MCF 10A (cell line): Measurements from ENCODE around the gene MON1B. TPM values are rescaled to one million over a fixed set of nuclear protein-coding genes. Genes with fewer than 3 reads are reported as not detected.
"Not testable (repeated sequence)": the region's sequence is repeated elsewhere in the genome, so short reads cannot be mapped to it uniquely, and the experiment has no call there.

Source experiments
- BruUV-seq: library from RNA; stranded (reverse); fragments of 400-500 nt; replicated peaks from 2 replicates; lab custom pipeline; 2021; lab: Mats Ljungman, UMichigan
- CTCF ChIA-PET: fragments of 300-600 bp; sonication (Branson Sonifier 250); formaldehyde crosslinking; extraction: SDS; loops from one replicate; lab custom pipeline; 2021; ENCODE audit warnings: antibody characterized with exemption, inconsistent platforms; lab: Yijun Ruan, JAX
- POLR2A ChIA-PET: fragments of 300-600, 350-650 bp; sonication (Branson Sonifier 250); formaldehyde crosslinking; extraction: SDS; loops from one replicate; lab custom pipeline; 2020; ENCODE audit warnings: antibody characterized with exemption, inconsistent platforms; lab: Yijun Ruan, JAX
- DNase-seq: peaks from one replicate; pipeline ENCODE4 v3.0.0-alpha.2; 2018; ENCODE audit not compliant: unreplicated experiment
- H3K27ac Mint-ChIP-seq: one replicate; pipeline ENCODE4 v1.8.0; 2022; ENCODE audit warnings: mild to moderate bottlenecking, low read depth, mixed read lengths; ENCODE audit not compliant: unreplicated experiment
- H3K27me3 Mint-ChIP-seq: one replicate; pipeline ENCODE4 v1.8.0; 2022; ENCODE audit warnings: mixed read lengths; ENCODE audit not compliant: insufficient read depth, unreplicated experiment
- H3K36me3 Mint-ChIP-seq: one replicate; pipeline ENCODE4 v1.8.0; 2022; ENCODE audit warnings: mild to moderate bottlenecking, moderate library complexity, mixed read lengths; ENCODE audit not compliant: insufficient read depth, unreplicated experiment
- H3K4me1 Mint-ChIP-seq: one replicate; pipeline ENCODE4 v1.8.0; 2022; ENCODE audit warnings: mixed read lengths; ENCODE audit not compliant: insufficient read depth, unreplicated experiment
- H3K4me3 Mint-ChIP-seq: one replicate; pipeline ENCODE4 v1.8.0; 2022; ENCODE audit warnings: mild to moderate bottlenecking, moderate library complexity, mixed read lengths; ENCODE audit not compliant: unreplicated experiment
- H3K9me3 Mint-ChIP-seq: one replicate; pipeline ENCODE4 v1.8.0; 2022; ENCODE audit warnings: mixed read lengths; ENCODE audit not compliant: unreplicated experiment
- CTCF ChIP-seq: fragments of 200-600 bp; IDR thresholded peaks from one replicate; pipeline ENCODE4 v1.8.0; 2022; ENCODE audit warnings: antibody characterized with exemption, mild to moderate bottlenecking; ENCODE audit not compliant: unreplicated experiment
- intact Hi-C: fragments of 100-400 bp; cut with micrococcal nuclease; formaldehyde crosslinking; loops from 2 replicates; pipeline ENCODE4 v1.14.1; 2022
- total RNA-seq: library from RNA; stranded (reverse); gene quantifications from 2 replicates; pipeline ENCODE4 v1.2.3, GENCODE V29; 2022

The MON1B gene
- total RNA-seq, 1 experiment from 2014 or later, result 70.5 TPM

- CTCF ChIA-PET, result interaction anchor here (0.6 to 14.9 kb wide), 6 partner anchors 9 to 1254 kb away, joined by 3 to 486 read pairs (median 3); no protein-coding TSS in a partner anchor
- Mint-ChIP-seq H3K27ac (no peak overlapping the region), H3K27me3 (peaks cover 10% of the 10 kb centered on the region), H3K4me1 (peaks cover 8% of the 10 kb centered on the region), H3K36me3 (no peaks in the 10 kb centered on the region), H3K9me3 (no peaks in the 10 kb centered on the region), H3K4me3 (no peak overlapping the region)
- POLR2A ChIA-PET, result no interaction called here
- intact Hi-C loops, result no loop called here
- BruUV-seq, result no TSS peak
- no peak for DNase-seq
- TF ChIP-seq CTCF, result no peak
Measured at GRCh38 chr16:77233799-77234519, 43.0 kb downstream of the MON1B start.

- peaks cover 10% of the 10 kb centered on the region for H3K27me3 Mint-ChIP-seq
- H3K9me3 Mint-ChIP-seq, result no peaks in the 10 kb centered on the region
- H3K4me1 Mint-ChIP-seq, result peaks cover 8% of the 10 kb centered on the region
- no peak for TF ChIP-seq CTCF
- BruUV-seq, result no TSS peak
- CTCF ChIA-PET, result interaction anchor here (0.6 to 14.9 kb wide), 8 partner anchors 9 to 1254 kb away, joined by 3 to 486 read pairs (median 4); no protein-coding TSS in a partner anchor
- intact Hi-C loops, result loop anchor here (5.0 kb wide), 1 partner anchor 203 kb away; the partner anchor contains the start of gene ADAMTS18
- no peak overlapping the region for H3K27ac Mint-ChIP-seq
- H3K36me3 Mint-ChIP-seq, result no peaks in the 10 kb centered on the region
- POLR2A ChIA-PET, result interaction anchor here (0.5 kb wide), 1 partner anchor 71 kb away, joined by 3 read pairs; no protein-coding TSS in a partner anchor
- no peak for DNase-seq
- no peak overlapping the region for H3K4me3 Mint-ChIP-seq
Measured at GRCh38 chr16:77234611-77235010, 43.6 kb downstream of the MON1B start.

- no peaks in the 10 kb centered on the region for H3K9me3 Mint-ChIP-seq
- peaks cover 8% of the 10 kb centered on the region for H3K4me1 Mint-ChIP-seq
- TF ChIP-seq CTCF, result peak; percentile 100
- H3K4me3 Mint-ChIP-seq, result no peak overlapping the region
- CTCF ChIA-PET, result interaction anchor here (0.6 to 14.9 kb wide), 34 partner anchors 8 to 935 kb away, joined by 3 to 486 read pairs (median 5); no protein-coding TSS in a partner anchor
- BruUV-seq, result no TSS peak
- intact Hi-C loops, result loop anchor here (1.0 to 5.0 kb wide), 5 partner anchors 140 to 735 kb away; partner anchors contain the start of gene ADAMTS18
- DNase-seq, result peak; percentile 84
- peaks cover 10% of the 10 kb centered on the region for H3K27me3 Mint-ChIP-seq
- POLR2A ChIA-PET, result no interaction called here
- no peaks in the 10 kb centered on the region for H3K36me3 Mint-ChIP-seq
- no peak overlapping the region for H3K27ac Mint-ChIP-seq
Measured at GRCh38 chr16:77236063-77236511, 45.1 kb downstream of the MON1B start.

- Mint-ChIP-seq H3K27me3 (peaks cover 10% of the 10 kb centered on the region), H3K27ac (no peak overlapping the region), H3K9me3 (no peaks in the 10 kb centered on the region), H3K4me3 (no peak overlapping the region), H3K36me3 (no peaks in the 10 kb centered on the region), H3K4me1 (peaks cover 8% of the 10 kb centered on the region)
- no TSS peak for BruUV-seq
- intact Hi-C loops, result loop anchor here (5.0 kb wide), 1 partner anchor 199 kb away; the partner anchor contains the start of gene ADAMTS18
- DNase-seq, result peak; percentile 34
- TF ChIP-seq CTCF, result no peak
- POLR2A ChIA-PET, result interaction anchor here (0.8 kb wide), 1 partner anchor 176 kb away, joined by 3 read pairs; no protein-coding TSS in a partner anchor
- CTCF ChIA-PET, result interaction anchor here (1.0 to 14.9 kb wide), 2 partner anchors 346 to 422 kb away, joined by 3 to 486 read pairs; no protein-coding TSS in a partner anchor
Measured at GRCh38 chr16:77238593-77238992, 47.6 kb downstream of the MON1B start.

GRCh38 chr16:77242471-77242870 is 51.5 kb downstream of the MON1B start:
- BruUV-seq, H3K27me3 Mint-ChIP-seq, H3K4me1 Mint-ChIP-seq, H3K4me3 Mint-ChIP-seq, intact Hi-C loops, POLR2A ChIA-PET, H3K36me3 Mint-ChIP-seq, H3K9me3 Mint-ChIP-seq, H3K27ac Mint-ChIP-seq, DNase-seq: not testable (repeated sequence)
- CTCF ChIA-PET, result interaction anchor here (2.7 to 14.9 kb wide), 2 partner anchors 341 to 342 kb away, joined by 31 to 486 read pairs; no protein-coding TSS in a partner anchor
